ENCODE data around the gene VSIG10L2. TPM values are rescaled to one million over a fixed set of nuclear protein-coding genes. Genes with fewer than 3 reads are reported as not detected.

VSIG10L2 gene
- total RNA-seq, 1 experiment from 2014 or later, result not detected

- intact Hi-C loops (cut with micrococcal nuclease), result no loop called here
- DNase-seq (ENCODE audit: low read depth, low spot score), result no peak
- H3K9ac ChIP-seq (ENCODE audit: low read length), result no peak overlapping the region
- H3K27me3 ChIP-seq (ENCODE audit: insufficient read depth, low read length), result no peaks in the 10 kb centered on the region
- H3K4me1 ChIP-seq (ENCODE audit: control insufficient read depth in 1 of 2, insufficient read depth in 2 of 2, low read length in 2 of 2), result no peaks in the 10 kb centered on the region
- no peak overlapping the region for H2AFZ ChIP-seq (ENCODE audit: low read depth, low read length, poor library complexity, severe bottlenecking)
- no peak overlapping the region for H3K27ac ChIP-seq (ENCODE audit: low read depth, low read length)
- no peak overlapping the region for H3K4me3 ChIP-seq (replicated peaks in 1 of 2; ENCODE audit: low read depth in 1 of 2, low read length in 2 of 2)
- no peaks in the 10 kb centered on the region for H3K79me2 ChIP-seq (ENCODE audit: insufficient read depth, low read length)
- no peaks in the 10 kb centered on the region for H3K36me3 ChIP-seq (ENCODE audit: control insufficient read depth in 1 of 2, insufficient read depth in 2 of 2, low read length in 2 of 2)
- no peaks in the 10 kb centered on the region for H3K9me2 ChIP-seq (ENCODE audit: insufficient read depth)
- ATAC-seq, result no peak
- ChIA-PET POLR2A (no interaction called here), RAD21 (ENCODE audit: low non-redundant PET in 1 of 2, low total read pairs in 2 of 2, uncharacterized antibody in 2 of 2, unreplicated experiment in 2 of 2) (no interaction called here), CTCF (no interaction called here)
- BruUV-seq (replicated peaks), result no TSS peak
- no peak overlapping the region for H3K4me2 ChIP-seq (ENCODE audit: low read length)
- no peak for TF ChIP-seq ZNF274 (IDR thresholded peaks at IDR 0.05; ENCODE audit: low read depth, low read length)
- TF ChIP-seq ZFX (IDR thresholded peaks at IDR 0.05), result no peak
- no peak for TF ChIP-seq CEBPB (IDR thresholded peaks at IDR 0.05; ENCODE audit: low read depth)
- no peaks in the 10 kb centered on the region for H3K9me3 ChIP-seq (ENCODE audit: control insufficient read depth in 1 of 2, insufficient read depth in 1 of 2, low read depth in 1 of 2, low read length in 2 of 2)
- no peaks in the 10 kb centered on the region for H4K20me1 ChIP-seq (ENCODE audit: insufficient read depth)
These were observed 14.9 kb downstream of the VSIG10L2 start for GRCh38 chr11:125960771-125961170.

GRCh38 chr11:125967515-125967914 is 21.7 kb downstream of the VSIG10L2 start:
- Histone ChIP-seq H2AFZ (ENCODE audit: low read depth, low read length, poor library complexity, severe bottlenecking) (no peak overlapping the region), H3K36me3 (ENCODE audit: control insufficient read depth in 1 of 2, insufficient read depth in 2 of 2, low read length in 2 of 2) (no peaks in the 10 kb centered on the region), H3K27me3 (ENCODE audit: insufficient read depth, low read length) (no peaks in the 10 kb centered on the region), H3K9ac (ENCODE audit: low read length) (no peak overlapping the region), H3K27ac (ENCODE audit: low read depth, low read length) (no peak overlapping the region), H3K4me3 (replicated peaks in 1 of 2; ENCODE audit: low read depth in 1 of 2, low read length in 2 of 2) (no peak overlapping the region), H3K4me2 (ENCODE audit: low read length) (no peak overlapping the region), H3K79me2 (ENCODE audit: insufficient read depth, low read length) (no peaks in the 10 kb centered on the region), H3K9me2 (ENCODE audit: insufficient read depth) (no peaks in the 10 kb centered on the region), H3K4me1 (ENCODE audit: control insufficient read depth in 1 of 2, insufficient read depth in 2 of 2, low read length in 2 of 2) (no peaks in the 10 kb centered on the region), H3K9me3 (ENCODE audit: control insufficient read depth in 1 of 2, insufficient read depth in 1 of 2, low read depth in 1 of 2, low read length in 2 of 2) (no peaks in the 10 kb centered on the region), H4K20me1 (ENCODE audit: insufficient read depth) (no peaks in the 10 kb centered on the region)
- no peak for ATAC-seq
- CTCF ChIA-PET, result no interaction called here
- no peak for DNase-seq (ENCODE audit: low read depth, low spot score)
- no TSS peak for BruUV-seq (replicated peaks)
- POLR2A ChIA-PET, result no interaction called here
- RAD21 ChIA-PET (ENCODE audit: low non-redundant PET in 1 of 2, low total read pairs in 2 of 2, uncharacterized antibody in 2 of 2, unreplicated experiment in 2 of 2), result no interaction called here
- intact Hi-C loops (cut with micrococcal nuclease), result no loop called here
- TF ChIP-seq ZBTB33 (IDR thresholded peaks at IDR 0.05; ENCODE audit: extremely low read depth, insufficient replicate concordance, low read length), result no peak
- TF ChIP-seq CEBPB (IDR thresholded peaks at IDR 0.05; ENCODE audit: low read depth), result no peak
- TF ChIP-seq MAX (IDR thresholded peaks at IDR 0.05), result no peak
- TF ChIP-seq RAD21 (IDR thresholded peaks at IDR 0.05; ENCODE audit: low read depth), result no peak
- no peak for TF ChIP-seq EGR1 (IDR thresholded peaks at IDR 0.05; ENCODE audit: low read depth)
- TF ChIP-seq CTCF (IDR thresholded peaks at IDR 0.05 in 2 of 3, conservative IDR thresholded peaks at IDR 0.05 in 1 of 3; ENCODE audit: borderline replicate concordance in 1 of 3, insufficient read depth in 1 of 3, low read depth in 2 of 3, low read length in 2 of 3), result no peak
- TF ChIP-seq SIN3A (IDR thresholded peaks at IDR 0.05; ENCODE audit: low read depth), result no peak
- TF ChIP-seq EZH2 (IDR thresholded peaks at IDR 0.05), result no peak
- no peak for TF ChIP-seq REST (IDR thresholded peaks at IDR 0.05; ENCODE audit: low read depth)
- no peak for TF ChIP-seq FOSL1 (IDR thresholded peaks at IDR 0.05; ENCODE audit: low read depth)
- TF ChIP-seq YY1 (IDR thresholded peaks at IDR 0.05; ENCODE audit: extremely low read depth, insufficient replicate concordance, low read depth, low read length), result no peak
- TF ChIP-seq POLR2AphosphoS5 (IDR thresholded peaks at IDR 0.05; ENCODE audit: low read depth, low read length), result no peak
